GM23338 (cell line): ENCODE results near the gene RELL2. TPM values are rescaled to one million over a fixed set of nuclear protein-coding genes. Genes with fewer than 3 reads are reported as not detected.

Experiments
- ATAC-seq: fragments of 200-7000 bp; cut with Tn5 transposase; 3 replicates; pipeline ENCODE4 v1.9.1; 2020
- DNase-seq: peaks from one replicate; pipeline ENCODE4 v3.0.0-alpha.2; 2015; ENCODE audit warnings: low spot score
- H2AFZ ChIP-seq: fragments of 200-600 bp; sonication (generic); 2 replicates; pipeline ENCODE4 v1.8.0; 2016; ENCODE audit warnings: antibody characterized with exemption, mild to moderate bottlenecking, moderate library complexity
- H3F3A ChIP-seq: fragments of 200-600 bp; sonication (generic); replicated peaks from 2 replicates; pipeline ENCODE4 v1.8.0; 2017; ENCODE audit warnings: antibody characterized with exemption, mixed run types, low read depth
- H3K27ac ChIP-seq: fragments of 200-600 bp; sonication (generic); 2 replicates; pipeline ENCODE4 v1.6.1; 2016; ENCODE audit warnings: low read depth
- H3K27me3 ChIP-seq: fragments of 200-600 bp; sonication (generic); 2 replicates; pipeline ENCODE4 v1.8.0; 2016; ENCODE audit warnings: mild to moderate bottlenecking, mixed run types, moderate library complexity; ENCODE audit not compliant: insufficient read depth
- H3K36me3 ChIP-seq: fragments of 200-600 bp; sonication (generic); 2 replicates; pipeline ENCODE4 v1.8.0; 2016; ENCODE audit warnings: mild to moderate bottlenecking; ENCODE audit not compliant: insufficient read depth
- H3K4me1 ChIP-seq: fragments of 200-600 bp; sonication (generic); 2 replicates; pipeline ENCODE4 v1.8.0; 2016; ENCODE audit warnings: mild to moderate bottlenecking, moderate library complexity; ENCODE audit not compliant: insufficient read depth
- H3K4me2 ChIP-seq: fragments of 200-600 bp; sonication (generic); 2 replicates; pipeline ENCODE4 v1.7.1; 2017; ENCODE audit warnings: mixed run types
- H3K4me3 ChIP-seq: fragments of 200-600 bp; sonication (generic); 2 replicates; pipeline ENCODE4 v1.6.1; 2016; ENCODE audit warnings: mixed run types
- H3K79me2 ChIP-seq: fragments of 200-600 bp; sonication (generic); replicated peaks from 2 replicates; pipeline ENCODE4 v1.8.0; 2017; ENCODE audit warnings: mild to moderate bottlenecking; ENCODE audit not compliant: insufficient read depth
- H3K9me2 ChIP-seq: fragments of 200-600 bp; sonication (generic); 2 replicates; pipeline ENCODE4 v1.8.0; 2017; ENCODE audit not compliant: insufficient read depth
- H4K20me1 ChIP-seq: fragments of 200-600 bp; sonication (generic); replicated peaks from 2 replicates; pipeline ENCODE4 v1.8.0; 2017; ENCODE audit warnings: mild to moderate bottlenecking; ENCODE audit not compliant: insufficient read depth
- H3K27ac Mint-ChIP-seq: 2 replicates; pipeline ENCODE4 v1.8.0; 2020; ENCODE audit warnings: inconsistent platforms, mild to moderate bottlenecking, moderate library complexity, mixed read lengths
- H3K27me3 Mint-ChIP-seq: 3 replicates; pipeline ENCODE4 v1.8.0; 2022; ENCODE audit warnings: low read depth, mild to moderate bottlenecking, moderate library complexity, mixed read lengths, inconsistent platforms; ENCODE audit not compliant: insufficient read depth, poor library complexity
- H3K36me3 Mint-ChIP-seq: 3 replicates; pipeline ENCODE4 v1.8.0; 2021; ENCODE audit warnings: low read depth, mild to moderate bottlenecking, inconsistent platforms, moderate library complexity, mixed read lengths
- H3K4me1 Mint-ChIP-seq: 3 replicates; pipeline ENCODE4 v1.8.0; 2020; ENCODE audit warnings: mild to moderate bottlenecking, inconsistent platforms, mixed read lengths
- H3K4me3 Mint-ChIP-seq: 3 replicates; pipeline ENCODE4 v1.8.0; 2021; ENCODE audit warnings: moderate library complexity, mild to moderate bottlenecking, inconsistent platforms, mixed read lengths
- H3K9me3 Mint-ChIP-seq: 3 replicates; pipeline ENCODE4 v1.8.0; 2020; ENCODE audit warnings: moderate library complexity, mild to moderate bottlenecking, inconsistent platforms, mixed read lengths
- CREB1 ChIP-seq: fragments of 250-450 bp; sonication (Bioruptor Pico); IDR thresholded peaks from 2 replicates; pipeline ENCODE4 v1.5.0; 2020; ENCODE audit warnings: low read depth, mild to moderate bottlenecking, moderate library complexity
- EZH2phosphoT487 ChIP-seq: fragments of 200-600 bp; sonication (generic); IDR thresholded peaks from one replicate; pipeline ENCODE4 v1.8.1; 2018; ENCODE audit warnings: antibody characterized with exemption; ENCODE audit not compliant: unreplicated experiment
- POLR2AphosphoS5 ChIP-seq: IDR thresholded peaks from 2 replicates; pipeline ENCODE4 v1.6.1; 2016; ENCODE audit warnings: antibody characterized with exemption, low read depth
- ZNF114 ChIP-seq: fragments of 250-450 bp; sonication (Bioruptor Pico); IDR thresholded peaks from 2 replicates; pipeline ENCODE4 v1.5.0; 2020; ENCODE audit warnings: mild to moderate bottlenecking, moderate library complexity
- ZNF331 ChIP-seq: fragments of 250-450 bp; sonication (Bioruptor Pico); IDR thresholded peaks from 2 replicates; pipeline ENCODE4 v1.5.0; 2020; ENCODE audit warnings: low read depth, mild to moderate bottlenecking, moderate library complexity
- polyA plus RNA-seq: library from polyadenylated mRNA; unstranded; fragments of >200 nt; fragmentation: Nextera tagmentation; extraction: Ambion mirVana; gene quantifications from 2 replicates; pipeline ENCODE4 v1.2.1, GENCODE V29; 2016
- total RNA-seq: library from RNA; depleted of rRNA; stranded (reverse); fragments of >200 nt; shearing (Covaris generic); gene quantifications from 2 replicates; pipeline ENCODE4 v1.2.3, GENCODE V29; 2014
- TF ChIP-seq, protein P1 (sequence below), 2 experiments: fragments of 200-600 bp in 1 of 2; sonication (generic) in 1 of 2; conservative IDR thresholded peaks; 2 replicates each; pipeline versions ENCODE4 v1.5.1 to v1.6.1; 2016 to 2017; ENCODE audit warnings: antibody characterized with exemption in 2 of 2, low read depth in 2 of 2, mild to moderate bottlenecking in 2 of 2, moderate library complexity in 1 of 2
- TF ChIP-seq, protein P2 (sequence below): IDR thresholded peaks from one replicate; pipeline ENCODE4 v1.6.1; 2018; ENCODE audit warnings: antibody characterized with exemption; ENCODE audit not compliant: unreplicated experiment

Gene RELL2
- total and polyA plus RNA-seq, 2 experiments from 2014 or later, result 20.4 to 30.6 TPM

DNA sequence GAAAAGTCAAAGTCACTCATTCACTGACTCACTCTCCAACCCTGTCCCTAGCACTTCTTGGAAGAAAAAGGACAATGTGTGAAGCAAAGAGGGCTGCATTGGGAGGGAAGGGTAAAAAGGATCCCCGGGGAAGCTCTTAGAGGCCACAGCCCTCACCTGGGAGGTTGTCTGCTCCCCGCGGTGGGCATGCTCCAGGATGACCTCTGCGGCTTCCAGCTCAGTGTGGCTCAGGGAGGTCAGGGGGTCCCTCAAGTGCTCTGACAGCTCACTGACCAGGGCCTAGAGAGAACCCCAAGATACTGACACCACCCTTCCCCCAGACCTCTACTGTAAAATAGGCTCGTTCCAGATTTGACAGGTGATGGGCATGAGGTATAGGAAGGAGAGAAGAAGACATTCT lies 10.4 kb downstream of the RELL2 start:
- Mint-ChIP-seq H3K4me1 (peaks cover 24% of the 10 kb centered on the region), H3K27me3 (peaks cover 12% of the 10 kb centered on the region), H3K36me3 (peaks cover 30% of the 10 kb centered on the region), H3K27ac (no peak overlapping the region), H3K4me3 (no peak overlapping the region), H3K9me3 (no peaks in the 10 kb centered on the region)
- H3K36me3 ChIP-seq, result no peaks in the 10 kb centered on the region; the same call in 1 of the 2 replicates
- H3K27me3 ChIP-seq, result no peaks in the 10 kb centered on the region
- no peak for ATAC-seq
- no peak for DNase-seq
- no peaks in the 10 kb centered on the region for H3K79me2 ChIP-seq
- no peak overlapping the region for H3K4me3 ChIP-seq
- no peak overlapping the region for H2AFZ ChIP-seq
- peaks cover 17% of the 10 kb centered on the region for H3K4me1 ChIP-seq
- H3K27ac ChIP-seq, result no peak overlapping the region
- H3K4me2 ChIP-seq, result no peak overlapping the region
- TF ChIP-seq ZNF331 (CRISPR knock-in tag), result no peak
- peaks cover 8% of the 10 kb centered on the region for H3F3A ChIP-seq
- no peaks in the 10 kb centered on the region for H3K9me2 ChIP-seq
- H4K20me1 ChIP-seq, result no peaks in the 10 kb centered on the region; the same call in 1 of the 2 replicates

DNA sequence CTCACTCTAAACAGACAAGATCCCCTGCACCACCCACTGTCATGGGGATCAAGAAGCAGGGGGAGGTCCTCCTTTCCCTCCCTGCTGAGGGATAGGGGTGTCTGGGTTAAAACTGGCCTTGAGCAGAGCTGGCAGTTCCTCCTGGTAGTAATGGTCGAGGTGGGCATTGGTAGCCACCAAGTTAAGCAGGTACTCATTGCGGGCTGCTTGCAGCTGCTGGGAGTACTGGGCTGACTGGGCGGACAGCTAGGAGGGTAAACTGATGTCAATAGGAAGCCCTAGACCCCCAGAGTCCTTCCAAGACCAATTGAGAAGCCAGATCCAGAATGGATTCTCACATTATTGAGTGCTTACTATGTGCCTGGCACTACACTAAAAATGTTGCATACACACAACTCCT lies 11.1 kb downstream of the RELL2 start:
- no peak for TF ChIP-seq POLR2AphosphoS5
- H3K36me3 ChIP-seq, result no peaks in the 10 kb centered on the region; the same call in 1 of the 2 replicates
- DNase-seq (no peak), ATAC-seq (no peak)
- Mint-ChIP-seq H3K36me3 (peaks cover 26% of the 10 kb centered on the region), H3K4me3 (no peak overlapping the region), H3K9me3 (no peaks in the 10 kb centered on the region), H3K27me3 (peaks cover 12% of the 10 kb centered on the region), H3K27ac (no peak overlapping the region), H3K4me1 (peaks cover 29% of the 10 kb centered on the region)
- no peak overlapping the region for H3K4me3 ChIP-seq
- H3K4me2 ChIP-seq, result no peak overlapping the region
- H3K27me3 ChIP-seq, result no peaks in the 10 kb centered on the region
- H3K27ac ChIP-seq, result no peak overlapping the region
- H2AFZ ChIP-seq, result no peak overlapping the region
- H3K79me2 ChIP-seq, result no peaks in the 10 kb centered on the region
- peaks cover 12% of the 10 kb centered on the region for H3F3A ChIP-seq
- H3K9me2 ChIP-seq, result no peaks in the 10 kb centered on the region
- H3K4me1 ChIP-seq, result peaks cover 19% of the 10 kb centered on the region
- no peaks in the 10 kb centered on the region; the same call in 1 of the 2 replicates for H4K20me1 ChIP-seq

DNA sequence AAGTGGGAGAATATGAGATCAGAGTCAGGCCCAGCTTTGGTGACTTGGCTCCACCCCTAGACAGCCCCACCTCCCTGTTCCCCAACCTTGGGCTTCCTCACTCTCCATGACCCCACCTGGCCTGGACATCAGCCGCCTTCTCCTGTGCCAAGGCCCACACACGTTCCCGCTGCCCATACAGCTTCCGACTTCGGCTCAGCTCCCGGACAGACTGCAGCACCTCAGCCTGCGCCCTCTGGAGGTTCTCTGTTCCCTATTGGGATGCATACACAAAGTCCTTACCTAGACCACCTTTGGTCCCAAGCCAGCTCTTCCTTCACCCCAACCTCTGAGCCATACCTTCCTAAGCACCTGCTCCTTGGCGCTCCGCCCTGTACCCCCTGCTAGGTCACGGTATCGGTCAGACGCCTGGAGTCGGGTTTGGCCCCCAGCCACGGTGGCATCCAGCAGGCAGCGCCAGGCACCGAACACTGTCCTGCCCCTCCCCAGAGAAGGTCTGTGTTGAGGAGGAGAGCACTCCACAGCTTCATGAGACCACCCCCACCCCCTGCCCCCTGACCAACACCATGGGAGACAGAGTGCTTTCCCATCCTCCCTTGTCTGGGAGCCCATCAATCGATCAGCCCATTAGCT lies 12.4 kb downstream of the RELL2 start:
- H3K27me3 ChIP-seq, result no peaks in the 10 kb centered on the region
- H3K4me2 ChIP-seq, result no peak overlapping the region
- no peaks in the 10 kb centered on the region for H3K79me2 ChIP-seq
- H3K4me1 ChIP-seq, result peaks cover 19% of the 10 kb centered on the region
- Mint-ChIP-seq H3K36me3 (peaks cover 37% of the 10 kb centered on the region), H3K4me3 (no peak overlapping the region), H3K27ac (no peak overlapping the region), H3K9me3 (no peaks in the 10 kb centered on the region), H3K4me1 (peaks cover 29% of the 10 kb centered on the region), H3K27me3 (peaks cover 12% of the 10 kb centered on the region)
- H3F3A ChIP-seq, result peaks cover 12% of the 10 kb centered on the region
- H3K4me3 ChIP-seq, result no peak overlapping the region
- no peak overlapping the region for H3K27ac ChIP-seq
- no peaks in the 10 kb centered on the region for H3K9me2 ChIP-seq
- H4K20me1 ChIP-seq, result no peaks in the 10 kb centered on the region; the same call in 1 of the 2 replicates
- no peaks in the 10 kb centered on the region; the same call in 1 of the 2 replicates for H3K36me3 ChIP-seq
- DNase-seq, result no peak
- H2AFZ ChIP-seq, result no peak overlapping the region
- ATAC-seq, result no peak
- TF ChIP-seq ZNF114 (CRISPR knock-in tag) (no peak), EZH2phosphoT487 (no peak), CREB1 (CRISPR knock-in tag) (no peak)
- TF ChIP-seq, protein P1, sequence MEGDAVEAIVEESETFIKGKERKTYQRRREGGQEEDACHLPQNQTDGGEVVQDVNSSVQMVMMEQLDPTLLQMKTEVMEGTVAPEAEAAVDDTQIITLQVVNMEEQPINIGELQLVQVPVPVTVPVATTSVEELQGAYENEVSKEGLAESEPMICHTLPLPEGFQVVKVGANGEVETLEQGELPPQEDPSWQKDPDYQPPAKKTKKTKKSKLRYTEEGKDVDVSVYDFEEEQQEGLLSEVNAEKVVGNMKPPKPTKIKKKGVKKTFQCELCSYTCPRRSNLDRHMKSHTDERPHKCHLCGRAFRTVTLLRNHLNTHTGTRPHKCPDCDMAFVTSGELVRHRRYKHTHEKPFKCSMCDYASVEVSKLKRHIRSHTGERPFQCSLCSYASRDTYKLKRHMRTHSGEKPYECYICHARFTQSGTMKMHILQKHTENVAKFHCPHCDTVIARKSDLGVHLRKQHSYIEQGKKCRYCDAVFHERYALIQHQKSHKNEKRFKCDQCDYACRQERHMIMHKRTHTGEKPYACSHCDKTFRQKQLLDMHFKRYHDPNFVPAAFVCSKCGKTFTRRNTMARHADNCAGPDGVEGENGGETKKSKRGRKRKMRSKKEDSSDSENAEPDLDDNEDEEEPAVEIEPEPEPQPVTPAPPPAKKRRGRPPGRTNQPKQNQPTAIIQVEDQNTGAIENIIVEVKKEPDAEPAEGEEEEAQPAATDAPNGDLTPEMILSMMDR (conservative IDR thresholded peaks at IDR 0.05; ENCODE audit: low read depth in 2 of 2), result peak in 1 of 2 experiments; percentile 26; a peak in 2 of 4 replicates
- TF ChIP-seq, protein P2, sequence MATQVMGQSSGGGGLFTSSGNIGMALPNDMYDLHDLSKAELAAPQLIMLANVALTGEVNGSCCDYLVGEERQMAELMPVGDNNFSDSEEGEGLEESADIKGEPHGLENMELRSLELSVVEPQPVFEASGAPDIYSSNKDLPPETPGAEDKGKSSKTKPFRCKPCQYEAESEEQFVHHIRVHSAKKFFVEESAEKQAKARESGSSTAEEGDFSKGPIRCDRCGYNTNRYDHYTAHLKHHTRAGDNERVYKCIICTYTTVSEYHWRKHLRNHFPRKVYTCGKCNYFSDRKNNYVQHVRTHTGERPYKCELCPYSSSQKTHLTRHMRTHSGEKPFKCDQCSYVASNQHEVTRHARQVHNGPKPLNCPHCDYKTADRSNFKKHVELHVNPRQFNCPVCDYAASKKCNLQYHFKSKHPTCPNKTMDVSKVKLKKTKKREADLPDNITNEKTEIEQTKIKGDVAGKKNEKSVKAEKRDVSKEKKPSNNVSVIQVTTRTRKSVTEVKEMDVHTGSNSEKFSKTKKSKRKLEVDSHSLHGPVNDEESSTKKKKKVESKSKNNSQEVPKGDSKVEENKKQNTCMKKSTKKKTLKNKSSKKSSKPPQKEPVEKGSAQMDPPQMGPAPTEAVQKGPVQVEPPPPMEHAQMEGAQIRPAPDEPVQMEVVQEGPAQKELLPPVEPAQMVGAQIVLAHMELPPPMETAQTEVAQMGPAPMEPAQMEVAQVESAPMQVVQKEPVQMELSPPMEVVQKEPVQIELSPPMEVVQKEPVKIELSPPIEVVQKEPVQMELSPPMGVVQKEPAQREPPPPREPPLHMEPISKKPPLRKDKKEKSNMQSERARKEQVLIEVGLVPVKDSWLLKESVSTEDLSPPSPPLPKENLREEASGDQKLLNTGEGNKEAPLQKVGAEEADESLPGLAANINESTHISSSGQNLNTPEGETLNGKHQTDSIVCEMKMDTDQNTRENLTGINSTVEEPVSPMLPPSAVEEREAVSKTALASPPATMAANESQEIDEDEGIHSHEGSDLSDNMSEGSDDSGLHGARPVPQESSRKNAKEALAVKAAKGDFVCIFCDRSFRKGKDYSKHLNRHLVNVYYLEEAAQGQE, result no peak
